K562 (cell line): ENCODE data around the gene MMAB. TPM values are rescaled to one million over a fixed set of nuclear protein-coding genes. Genes with fewer than 3 reads are reported as not detected.

Experiments
- AFF1 ChIP-seq, 2 experiments: fragments of 450-650 bp; IDR thresholded peaks; 2 replicates each; pipeline ENCODE4 v1.6.1; 2018; ENCODE audit warnings: mild to moderate bottlenecking in 2 of 2, low read depth in 1 of 2; ENCODE audit not compliant: partially characterized antibody in 2 of 2
- CREM ChIP-seq: IDR thresholded peaks from 2 replicates; pipeline ENCODE4 v1.6.1; 2014; ENCODE audit warnings: antibody characterized with exemption, low read depth
- HMBOX1 ChIP-seq: sonication (generic); IDR thresholded peaks from 2 replicates; pipeline ENCODE4 v1.6.1; 2016
- HNRNPLL ChIP-seq: fragments of 200-400 bp; formaldehyde crosslinking; IDR thresholded peaks from 2 replicates; pipeline ENCODE4 v1.6.1; 2017; ENCODE audit warnings: low read length, low read depth, mild to moderate bottlenecking; ENCODE audit not compliant: poor library complexity, severe bottlenecking
- KDM4B ChIP-seq, 2 experiments: fragments of 450-650 bp in 1 of 2; sonication (generic) in 1 of 2; IDR thresholded peaks; 2 replicates each; pipeline ENCODE4 v1.6.1; 2016 to 2017; ENCODE audit warnings: borderline replicate concordance in 2 of 2, antibody characterized with exemption in 1 of 2, low read depth in 1 of 2, mild to moderate bottlenecking in 1 of 2
- RBFOX2 ChIP-seq: fragments of 200-400 bp; formaldehyde crosslinking; IDR thresholded peaks from 2 replicates; pipeline ENCODE4 v1.6.1; 2017; ENCODE audit warnings: low read depth, mild to moderate bottlenecking, low read length, moderate library complexity
- XRCC3 ChIP-seq: fragments of 450-650 bp; IDR thresholded peaks from 2 replicates; pipeline ENCODE4 v1.6.1; 2017; ENCODE audit warnings: mild to moderate bottlenecking, moderate library complexity
- ZBTB8A ChIP-seq: fragments of 450-650 bp; IDR thresholded peaks from 2 replicates; pipeline ENCODE4 v1.6.1; 2018; ENCODE audit warnings: mild to moderate bottlenecking, moderate library complexity; ENCODE audit not compliant: partially characterized antibody
- ZFP36 ChIP-seq: fragments of 150-350 bp; IDR thresholded peaks from 2 replicates; pipeline ENCODE4 v1.6.1; 2018; ENCODE audit warnings: low read length, low read depth; ENCODE audit not compliant: partially characterized antibody
- ZFP91 ChIP-seq: sonication (generic); formaldehyde crosslinking; IDR thresholded peaks from 2 replicates; pipeline ENCODE4 v1.8.0; 2022; ENCODE audit warnings: mild to moderate bottlenecking, missing genetic modification reagents
- ZNF263 ChIP-seq: sonication (generic); formaldehyde crosslinking; IDR thresholded peaks from 2 replicates; pipeline ENCODE4 v1.8.0; 2022; ENCODE audit warnings: mild to moderate bottlenecking, missing genetic modification reagents, borderline replicate concordance
- ZNF609 ChIP-seq: sonication (generic); formaldehyde crosslinking; IDR thresholded peaks from 2 replicates; pipeline ENCODE4 v1.8.1; 2023; ENCODE audit warnings: missing genetic modification reagents, mild to moderate bottlenecking, borderline replicate concordance
- polyA plus RNA-seq, 8 experiments: library from polyadenylated mRNA; depleted of rRNA in 4 of 8; stranded (reverse) in 5 of 8; unstranded in 3 of 8; fragments of >200 nt; fragmentation: Nextera tagmentation in 2 of 8; fragmentation: Illumina TruSeq in 1 of 8; extraction: Ambion mirVana in 2 of 8; extraction: Trizol in 1 of 8; gene quantifications; 2 replicates each; pipeline versions ENCODE4 v1.2.1 to v1.2.3, GENCODE V29; 2011 to 2014; ENCODE audit warnings: inconsistent platforms in 1 of 8, missing spikeins in 1 of 8
- total RNA-seq, 7 experiments: library from RNA; depleted of rRNA in 6 of 7; stranded (reverse); fragments of >200 nt in 6 of 7; fragmentation: Illumina TruSeq in 2 of 7; extraction: Trizol in 2 of 7; gene quantifications; 2 replicates each; pipeline versions ENCODE4 v1.2.1 to v1.2.3, GENCODE V29; 2011 to 2021; ENCODE audit warnings: low replicate concordance in 1 of 7

The MMAB gene
- total and polyA plus RNA-seq, 9 of the 15 experiments (the other 6 are each of a cell fraction or from before 2014, with no cell fraction given): 9.5 to 76.1 (median 46.2) TPM

GRCh38 chr12:109573029-109573913 lies at the start of gene MMAB, which contains the start of gene MVK (continued):
- no peak for TF ChIP-seq AFF1 (IDR thresholded peaks at IDR 0.05; ENCODE audit: low read depth in 1 of 2, partially characterized antibody in 2 of 2)
- no peak for TF ChIP-seq ZFP36
- peak; percentile 95 for TF ChIP-seq RBFOX2
- no peak for TF ChIP-seq ZNF609 (CRISPR knock-in tag)
- peak; percentile 100 for TF ChIP-seq CREM
- no peak for TF ChIP-seq ZBTB8A
- no peak for TF ChIP-seq ZFP91 (CRISPR knock-in tag)
- TF ChIP-seq ZNF263 (CRISPR knock-in tag): peak; percentile 39; the same call in 1 of the 2 replicates
- peak in 1 of 2 experiments; percentile 78; a peak in 1 of 4 replicates for TF ChIP-seq KDM4B (IDR thresholded peaks at IDR 0.05; ENCODE audit: borderline replicate concordance in 2 of 2, low read depth in 1 of 2)
- no peak for TF ChIP-seq HMBOX1
- no peak for TF ChIP-seq XRCC3
- no peak for TF ChIP-seq HNRNPLL
